HG03097 (cell line): ENCODE results near the gene TRIM67.
A peak's percentile ranks its signal among the peaks of the same experiment; 100 is the strongest.
"Not testable (repeated sequence)": the region's sequence is repeated elsewhere in the genome, so short reads cannot be mapped to it uniquely, and the experiment has no call there.

Experiments used
- ATAC-seq: cut with Tn5 transposase; IDR thresholded peaks from one replicate; pipeline ENCODE4 v1.9.1; 2021; ENCODE audit not compliant: unreplicated experiment, low FRiP score

The TRIM67 gene

DNA sequence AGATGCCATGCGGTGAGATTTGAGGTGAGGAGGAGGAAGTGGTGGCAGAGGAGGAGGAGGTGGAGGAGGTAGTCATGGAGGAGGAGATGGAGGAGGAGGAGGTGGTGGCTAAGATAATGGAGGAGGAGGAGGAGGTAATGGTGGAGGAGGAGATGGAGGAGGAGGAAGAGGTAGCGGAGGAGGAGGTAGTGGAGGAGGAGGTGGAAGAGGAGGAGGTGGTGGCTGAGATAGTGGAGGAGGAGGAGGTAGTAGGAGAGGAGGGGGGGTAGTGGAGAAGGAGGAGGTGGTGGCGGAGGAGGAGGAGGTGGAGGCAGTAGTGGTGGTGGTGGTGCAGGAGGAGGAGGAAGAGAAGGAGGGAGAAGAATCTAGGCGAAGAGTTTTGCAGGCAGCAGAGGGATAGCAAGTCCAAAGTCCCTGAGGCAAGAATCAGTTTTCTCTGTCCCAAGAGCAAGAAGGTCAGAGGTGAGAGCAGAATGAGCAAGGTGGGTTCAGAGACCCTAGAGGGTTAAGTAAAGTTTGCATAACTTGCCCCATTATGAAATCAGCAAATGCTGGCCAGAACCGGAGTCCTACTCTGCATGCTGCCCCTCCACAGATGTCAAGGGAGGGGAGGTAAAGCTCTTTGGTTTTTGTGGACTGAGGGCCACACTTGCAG is 40.2 kb downstream of the TRIM67 start:
- no peak for ATAC-seq

GRCh38 chr1:231203259-231204057 is 41.6 kb downstream of the TRIM67 start:
- no peak for ATAC-seq

DNA sequence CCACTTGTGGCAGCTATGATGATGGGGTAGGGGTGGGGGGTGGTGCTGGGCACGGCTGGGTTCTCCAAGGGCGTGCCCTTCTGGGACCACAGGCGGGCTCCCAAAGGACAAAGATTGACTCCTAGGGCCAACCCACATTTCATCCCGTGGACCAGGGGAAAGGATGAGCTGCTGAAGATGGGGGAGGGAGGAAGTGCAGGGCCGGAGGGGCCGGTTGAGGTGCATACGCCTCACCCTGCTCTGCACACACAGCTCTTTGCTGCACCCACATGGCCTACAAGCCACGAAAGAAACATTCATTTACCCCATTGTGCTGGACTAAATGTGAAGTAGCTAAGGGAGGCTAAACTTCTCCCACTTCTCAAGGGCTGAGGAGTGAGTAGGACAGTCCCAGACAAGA is 45.0 kb downstream of the TRIM67 start:
- ATAC-seq, result no peak

- ATAC-seq, result no peak
These were observed 45.6 kb downstream of the TRIM67 start for GRCh38 chr1:231207437-231207836.

- no peak for ATAC-seq
These were observed 47.1 kb downstream of the TRIM67 start for GRCh38 chr1:231208980-231209379.

GRCh38 chr1:231209531-231209930 is 47.7 kb downstream of the TRIM67 start:
- ATAC-seq, result no peak

GRCh38 chr1:231210126-231210525 is 48.3 kb downstream of the TRIM67 start:
- ATAC-seq, result no peak

- ATAC-seq, result peak; percentile 90
These were observed 49.4 kb downstream of the TRIM67 start for GRCh38 chr1:231211005-231211857.

GRCh38 chr1:231212301-231212700 is 50.4 kb downstream of the TRIM67 start:
- ATAC-seq, result not testable (repeated sequence)

DNA sequence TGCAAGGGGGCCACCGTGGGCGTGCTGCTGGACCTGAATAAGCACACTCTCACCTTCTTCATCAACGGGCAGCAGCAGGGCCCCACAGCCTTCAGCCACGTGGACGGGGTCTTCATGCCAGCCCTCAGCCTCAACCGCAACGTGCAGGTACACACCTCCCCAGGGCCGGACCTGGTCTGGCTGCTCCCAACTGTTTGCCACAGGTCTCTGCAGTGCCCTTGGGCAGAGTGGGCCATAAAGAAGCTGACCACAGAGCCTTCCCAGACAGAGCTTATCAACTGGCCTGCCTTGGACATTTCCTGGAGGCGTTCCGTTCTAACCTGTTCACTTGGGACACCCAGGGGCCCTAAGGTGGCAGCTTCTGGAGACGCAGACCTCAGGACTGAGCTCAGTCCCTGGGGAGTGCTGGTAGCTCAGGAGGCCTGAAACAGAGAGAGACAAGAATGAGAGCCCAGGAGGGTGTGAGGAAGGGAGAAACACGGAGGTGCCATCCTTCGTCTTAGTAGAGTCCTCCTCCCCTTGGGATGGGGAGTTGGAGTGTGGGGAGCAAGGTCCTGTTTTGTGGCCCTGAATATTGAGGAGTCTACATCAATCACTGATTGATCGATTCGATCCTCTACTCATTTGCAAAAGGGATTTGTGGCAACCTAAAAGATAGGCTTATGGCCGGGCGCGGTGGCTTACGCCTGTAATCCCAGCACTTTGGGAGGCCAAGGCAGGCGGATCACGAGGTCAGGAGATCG is 52.1 kb downstream of the TRIM67 start:
- no peak for ATAC-seq

DNA sequence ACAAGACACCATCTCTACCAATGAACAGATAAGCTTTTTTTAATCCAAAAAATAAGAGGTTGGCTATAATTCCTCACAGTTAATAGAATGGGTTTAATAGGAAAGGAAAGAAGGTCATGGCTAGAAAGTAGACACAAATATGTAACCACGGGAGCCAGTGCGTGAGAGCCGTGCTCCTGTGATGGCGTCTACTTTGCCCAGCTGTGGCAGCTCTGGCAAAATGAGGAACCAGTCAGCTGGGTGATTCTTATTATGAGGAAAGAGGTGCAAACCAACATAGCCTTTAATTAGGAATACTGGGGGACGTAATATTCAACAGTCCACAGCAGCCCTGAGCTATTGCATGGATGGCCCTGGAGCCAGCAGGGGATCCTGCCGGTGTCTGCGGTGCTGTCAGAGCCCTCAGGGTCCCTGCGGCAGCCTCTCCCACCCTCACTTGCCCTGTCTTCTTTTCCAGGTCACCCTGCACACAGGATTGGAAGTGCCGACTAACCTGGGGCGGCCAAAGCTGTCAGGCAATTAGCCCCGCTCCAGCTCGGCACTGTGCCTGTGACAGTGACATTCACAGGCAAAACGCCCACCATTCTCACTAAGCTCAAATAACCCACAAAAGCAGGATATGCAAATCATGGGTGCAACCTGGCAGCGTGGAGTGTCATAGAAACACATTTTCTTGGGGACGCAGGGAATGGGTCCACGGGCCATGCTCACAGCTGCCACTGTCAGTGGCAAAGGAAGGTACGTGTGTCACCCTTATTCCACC is 53.2 kb downstream of the TRIM67 start:
- ATAC-seq, result no peak

DNA sequence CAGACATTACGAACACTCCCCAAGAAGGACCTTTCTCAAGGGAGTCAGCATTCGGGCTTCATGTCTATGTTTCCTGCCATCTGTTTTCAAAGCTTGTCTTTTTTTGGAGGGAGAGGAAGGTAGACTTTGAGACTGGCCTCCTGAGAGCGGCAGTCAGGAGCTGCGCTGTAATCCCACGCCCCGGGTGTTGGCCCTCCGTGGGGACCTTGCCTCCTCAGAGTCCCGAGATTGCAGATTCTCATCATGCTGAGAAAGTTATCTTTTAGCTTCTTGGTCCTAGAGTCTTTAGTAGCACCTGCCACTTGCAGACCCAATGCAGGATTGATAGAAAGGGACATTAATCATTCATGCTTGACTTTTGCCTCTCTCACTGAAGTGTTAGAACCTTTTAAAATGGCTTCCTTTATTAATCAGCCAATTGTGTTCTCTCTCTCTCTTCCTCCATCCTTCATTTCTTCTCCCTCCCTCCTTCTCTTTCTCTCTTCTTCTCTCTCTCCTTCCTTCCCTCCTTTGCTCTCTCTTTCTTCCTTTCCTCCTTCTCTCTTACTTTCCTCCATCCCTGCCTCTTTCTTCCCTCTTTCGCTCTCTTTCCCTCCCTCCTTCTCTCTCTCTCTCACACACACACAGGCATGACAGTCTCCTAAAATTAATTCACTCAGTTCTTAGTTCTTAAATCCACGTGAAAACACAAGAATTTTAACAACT is 54.0 kb downstream of the TRIM67 start:
- no peak for ATAC-seq

DNA sequence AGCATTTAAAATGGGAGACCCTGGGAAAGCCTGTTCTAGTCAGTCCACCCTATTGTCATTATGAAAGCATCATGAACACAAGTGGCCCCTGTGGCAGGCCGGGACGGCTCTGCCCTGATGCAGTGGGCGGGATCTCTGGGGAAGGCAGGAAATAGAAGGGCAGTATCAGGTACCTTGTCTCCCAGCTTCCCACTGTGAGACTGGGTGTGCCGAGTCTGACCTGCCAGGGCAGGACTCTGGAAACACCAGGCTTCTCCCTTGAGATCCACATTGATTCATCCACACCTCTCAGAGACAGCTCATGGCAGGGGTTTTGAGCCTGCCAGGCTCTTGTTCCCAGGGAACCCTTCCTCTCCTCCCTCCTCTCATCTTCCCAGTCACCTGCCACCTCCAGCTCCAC is 54.6 kb downstream of the TRIM67 start:
- no peak for ATAC-seq

DNA sequence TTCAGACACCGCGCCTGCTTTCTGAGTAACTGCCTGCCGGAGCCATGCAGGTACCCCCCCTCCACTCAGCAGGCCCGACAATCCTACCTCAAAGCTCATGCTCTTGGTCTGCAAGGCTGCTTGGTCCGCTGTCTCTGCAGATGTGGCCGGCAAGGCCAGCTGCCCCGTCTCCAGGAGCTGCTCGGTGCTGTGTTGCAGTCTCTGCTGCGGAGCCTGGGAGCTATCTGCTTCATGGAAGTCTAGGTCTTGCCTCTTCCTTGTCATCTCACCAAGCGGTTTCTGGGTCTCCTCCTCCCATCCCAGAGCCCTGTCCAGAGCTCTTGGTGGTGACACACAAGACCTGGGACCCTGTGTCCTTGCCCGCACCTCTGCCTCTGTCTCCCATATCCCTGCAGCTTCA is 55.2 kb downstream of the TRIM67 start:
- no peak for ATAC-seq

DNA sequence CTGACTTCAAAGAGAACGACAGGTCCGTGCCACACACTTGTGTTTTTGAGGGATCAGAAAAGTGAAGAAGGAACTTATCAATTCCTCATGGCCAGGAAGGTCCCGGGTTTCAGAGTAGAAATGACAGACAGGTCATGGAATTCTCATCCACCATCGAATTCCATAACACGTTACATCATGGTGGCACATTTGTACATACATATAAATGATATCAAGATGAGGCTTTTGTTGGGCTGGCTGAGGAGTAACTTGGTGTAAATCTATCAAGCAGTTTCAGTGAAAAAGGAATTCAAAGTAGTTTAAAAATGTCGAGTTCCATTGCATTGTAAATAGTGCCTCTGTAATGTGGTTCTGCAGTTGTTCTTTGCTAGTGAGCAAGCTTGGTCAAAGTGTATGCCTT is 56.2 kb downstream of the TRIM67 start:
- no peak for ATAC-seq

- no peak for ATAC-seq
These were observed 57.9 kb downstream of the TRIM67 start for GRCh38 chr1:231219422-231220401.

DNA sequence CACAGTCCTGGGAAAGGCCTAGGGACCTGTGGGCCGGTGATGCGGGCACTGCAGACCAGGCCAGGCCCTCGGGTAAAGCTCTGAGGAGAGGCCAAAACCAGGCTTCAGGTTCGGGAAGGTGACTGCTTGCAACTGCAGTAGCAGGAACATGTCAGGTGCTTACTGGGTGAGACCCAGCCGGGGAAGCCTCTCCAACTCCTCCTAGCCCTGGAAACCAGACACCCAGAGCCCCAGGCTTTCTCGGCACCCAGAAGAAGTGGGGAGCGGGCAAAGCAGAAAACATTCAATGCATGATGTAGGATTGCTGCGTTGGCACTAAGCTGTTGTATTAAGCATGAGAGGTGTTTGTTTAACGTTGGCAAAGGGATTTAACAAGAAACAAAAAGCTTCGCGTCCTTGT is 58.9 kb downstream of the TRIM67 start:
- ATAC-seq, result no peak

GRCh38 chr1:231226156-231226555 is 64.3 kb downstream of the TRIM67 start:
- ATAC-seq, result no peak
